RWPE2 (cell line): ENCODE data around the gene PHB1.

ENCODE experiments used
- ATAC-seq: fragments of 200-7000 bp; cut with Tn5 transposase; 3 replicates; pipeline ENCODE4 v1.9.1; 2021; ENCODE audit warnings: low read depth
- DNase-seq: peaks from one replicate; pipeline ENCODE4 v3.0.0-alpha.2; 2020; ENCODE audit warnings: low spot score
- H3K27ac ChIP-seq: fragments of 450-650 bp; 2 replicates; pipeline ENCODE4 v1.5.1; 2017; ENCODE audit warnings: mild to moderate bottlenecking; ENCODE audit not compliant: poor library complexity, severe bottlenecking
- H3K27me3 ChIP-seq: fragments of 250-450 bp; sonication (Bioruptor Pico); 2 replicates; pipeline ENCODE4 v1.5.1; 2021; ENCODE audit warnings: mild to moderate bottlenecking, moderate library complexity; ENCODE audit not compliant: insufficient read depth, poor library complexity, severe bottlenecking
- H3K36me3 ChIP-seq: fragments of 250-450 bp; sonication (Bioruptor Pico); 2 replicates; pipeline ENCODE4 v1.5.1; 2020; ENCODE audit warnings: low read depth, mild to moderate bottlenecking, moderate library complexity
- H3K4me1 ChIP-seq: fragments of 250-450 bp; sonication (Bioruptor Pico); 2 replicates; pipeline ENCODE4 v1.5.1; 2021; ENCODE audit warnings: mild to moderate bottlenecking, moderate library complexity; ENCODE audit not compliant: insufficient read depth, poor library complexity, severe bottlenecking
- H3K4me3 ChIP-seq: fragments of 250-450 bp; sonication (Bioruptor Pico); 2 replicates; pipeline ENCODE4 v1.5.1; 2021; ENCODE audit warnings: mild to moderate bottlenecking, moderate library complexity; ENCODE audit not compliant: severe bottlenecking
- H3K9me3 ChIP-seq: fragments of 250-450 bp; sonication (Bioruptor Pico); 2 replicates; pipeline ENCODE4 v1.5.1; 2021; ENCODE audit warnings: mild to moderate bottlenecking, moderate library complexity; ENCODE audit not compliant: severe bottlenecking
- TF ChIP-seq, protein P1 (sequence below): fragments of 450-650 bp; IDR thresholded peaks from one replicate; pipeline ENCODE4 v1.5.1; 2017; ENCODE audit warnings: mild to moderate bottlenecking, moderate library complexity; ENCODE audit not compliant: poor library complexity, severe bottlenecking

Gene PHB1

GRCh38 chr17:49437696-49438435 is 23.2 kb upstream of the PHB1 start:
- no peaks in the 10 kb centered on the region for H3K36me3 ChIP-seq
- peak; percentile 23 for DNase-seq

GRCh38 chr17:49436174-49436573 is 21.5 kb upstream of the PHB1 start:
- DNase-seq: no peak
- H3K27ac ChIP-seq: no peak overlapping the region
- H3K4me3 ChIP-seq: no peak overlapping the region
- no peaks in the 10 kb centered on the region for H3K9me3 ChIP-seq
- no peaks in the 10 kb centered on the region for H3K4me1 ChIP-seq
- no peaks in the 10 kb centered on the region for H3K27me3 ChIP-seq
- TF ChIP-seq, protein P1, sequence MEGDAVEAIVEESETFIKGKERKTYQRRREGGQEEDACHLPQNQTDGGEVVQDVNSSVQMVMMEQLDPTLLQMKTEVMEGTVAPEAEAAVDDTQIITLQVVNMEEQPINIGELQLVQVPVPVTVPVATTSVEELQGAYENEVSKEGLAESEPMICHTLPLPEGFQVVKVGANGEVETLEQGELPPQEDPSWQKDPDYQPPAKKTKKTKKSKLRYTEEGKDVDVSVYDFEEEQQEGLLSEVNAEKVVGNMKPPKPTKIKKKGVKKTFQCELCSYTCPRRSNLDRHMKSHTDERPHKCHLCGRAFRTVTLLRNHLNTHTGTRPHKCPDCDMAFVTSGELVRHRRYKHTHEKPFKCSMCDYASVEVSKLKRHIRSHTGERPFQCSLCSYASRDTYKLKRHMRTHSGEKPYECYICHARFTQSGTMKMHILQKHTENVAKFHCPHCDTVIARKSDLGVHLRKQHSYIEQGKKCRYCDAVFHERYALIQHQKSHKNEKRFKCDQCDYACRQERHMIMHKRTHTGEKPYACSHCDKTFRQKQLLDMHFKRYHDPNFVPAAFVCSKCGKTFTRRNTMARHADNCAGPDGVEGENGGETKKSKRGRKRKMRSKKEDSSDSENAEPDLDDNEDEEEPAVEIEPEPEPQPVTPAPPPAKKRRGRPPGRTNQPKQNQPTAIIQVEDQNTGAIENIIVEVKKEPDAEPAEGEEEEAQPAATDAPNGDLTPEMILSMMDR: no peak
- ATAC-seq: no peak
- H3K36me3 ChIP-seq: no peaks in the 10 kb centered on the region

More at GRCh38 chr17:49437696-49438435, 23.2 kb upstream of the PHB1 start:
- H3K4me1 ChIP-seq: no peaks in the 10 kb centered on the region
- H3K27me3 ChIP-seq: no peaks in the 10 kb centered on the region
- no peak overlapping the region for H3K4me3 ChIP-seq
- TF ChIP-seq, protein P1: no peak
- no peaks in the 10 kb centered on the region for H3K9me3 ChIP-seq
- no peak for ATAC-seq
- no peak overlapping the region for H3K27ac ChIP-seq

DNA sequence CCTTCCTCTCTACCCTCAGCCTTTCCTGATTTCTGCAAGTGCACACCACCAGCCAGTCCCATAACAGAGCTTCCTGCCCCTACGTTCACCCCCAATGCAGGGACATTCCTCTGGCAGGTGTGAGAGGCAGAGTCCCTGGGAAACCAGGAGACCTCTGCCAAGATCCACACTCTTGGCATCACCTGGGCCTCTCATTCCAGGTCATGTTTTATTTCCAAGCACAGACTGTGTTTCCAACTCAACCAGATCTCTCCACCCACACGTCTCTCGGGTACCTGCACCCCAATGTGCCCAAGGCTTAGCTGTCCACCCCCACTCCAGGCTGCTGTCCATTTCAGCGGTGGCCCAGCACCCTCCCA is 21.0 kb upstream of the PHB1 start:
- H3K4me3 ChIP-seq: no peak overlapping the region

DNA sequence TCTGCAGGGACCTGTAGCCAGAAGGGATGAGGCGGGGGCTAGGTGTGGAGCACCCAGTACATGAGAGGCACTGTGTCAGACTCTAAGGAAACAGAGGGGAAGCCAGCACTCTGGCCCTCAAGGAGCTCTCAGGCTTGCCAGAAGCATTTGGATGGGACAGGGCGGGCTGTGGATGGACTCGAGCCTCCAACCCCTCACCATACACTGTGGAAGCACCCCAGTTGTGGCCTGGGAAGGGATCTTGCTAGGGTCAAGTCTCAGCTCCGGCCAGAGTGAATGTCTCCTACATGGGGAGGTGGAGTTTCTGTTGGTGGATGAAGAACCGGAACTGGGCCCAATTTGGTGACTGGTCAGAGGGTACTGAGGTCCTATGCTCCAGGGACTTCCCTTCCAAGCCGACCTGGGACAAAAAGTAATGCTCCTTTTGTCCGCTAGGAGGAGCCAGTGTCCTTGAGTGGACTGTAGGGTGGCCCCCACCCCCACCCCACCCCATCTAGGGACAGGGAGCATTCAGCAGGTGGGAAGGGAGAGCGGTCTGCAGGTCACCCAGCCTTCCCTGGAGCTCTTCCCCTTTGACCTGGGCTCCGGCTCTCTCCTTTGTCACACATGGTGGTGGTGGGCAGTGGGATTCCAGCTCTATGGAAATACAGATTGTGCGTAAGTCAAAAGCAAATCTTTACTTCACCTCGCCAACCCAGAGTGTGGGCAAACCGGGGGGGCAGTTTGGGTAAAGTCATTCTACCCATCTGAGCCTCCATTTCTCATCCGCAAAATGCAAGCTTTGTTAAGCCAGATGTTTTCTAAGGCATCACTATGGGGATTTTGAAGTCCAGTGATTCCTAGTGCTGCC is 20.4 kb upstream of the PHB1 start:
- DNase-seq (no peak), ATAC-seq (peak; percentile 67)
- Histone ChIP-seq H3K27ac (no peak overlapping the region), H3K4me3 (no peak overlapping the region), H3K27me3 (no peaks in the 10 kb centered on the region), H3K36me3 (no peaks in the 10 kb centered on the region), H3K9me3 (no peaks in the 10 kb centered on the region), H3K4me1 (no peaks in the 10 kb centered on the region)
- TF ChIP-seq, protein P1: peak; percentile 83

More for the DNA sequence above, 21.0 kb upstream of the PHB1 start:
- no peak for ATAC-seq
- no peaks in the 10 kb centered on the region for H3K9me3 ChIP-seq
- H3K4me1 ChIP-seq: no peaks in the 10 kb centered on the region
- no peak for DNase-seq
- H3K27me3 ChIP-seq: no peaks in the 10 kb centered on the region
- TF ChIP-seq, protein P1: no peak
- no peak overlapping the region for H3K27ac ChIP-seq
- no peaks in the 10 kb centered on the region for H3K36me3 ChIP-seq
